HCT116 (cell line): Measurements from ENCODE around the gene LAMB4.

Source experiments
- CEBPB ChIP-seq: IDR thresholded peaks from 2 replicates; pipeline ENCODE4 v1.6.1; 2012; ENCODE audit warnings: low read depth
- EGR1 ChIP-seq: IDR thresholded peaks from 2 replicates; pipeline ENCODE4 v1.6.1; 2012; ENCODE audit warnings: low read depth
- ELF1 ChIP-seq: IDR thresholded peaks from 2 replicates; pipeline ENCODE4 v1.6.1; 2012; ENCODE audit warnings: low read depth, borderline replicate concordance
- EZH2 ChIP-seq: fragments of 200-600 bp; sonication (generic); IDR thresholded peaks from 2 replicates; pipeline ENCODE4 v1.6.1; 2017; ENCODE audit warnings: antibody characterized with exemption, mixed run types
- EZH2phosphoT487 ChIP-seq: fragments of 200-600 bp; IDR thresholded peaks from 2 replicates; pipeline ENCODE4 v1.6.1; 2018; ENCODE audit warnings: antibody characterized with exemption, borderline replicate concordance
- MAX ChIP-seq: IDR thresholded peaks from 2 replicates; pipeline ENCODE4 v1.6.1; 2012
- POLR2A ChIP-seq: IDR thresholded peaks from 2 replicates; pipeline ENCODE4 v1.7.0; 2011; ENCODE audit warnings: borderline replicate concordance; ENCODE audit not compliant: insufficient read depth, insufficient read length; ENCODE audit errors: extremely low read depth
- POLR2AphosphoS5 ChIP-seq: IDR thresholded peaks from 2 replicates; pipeline ENCODE4 v1.6.1; 2011; ENCODE audit warnings: mild to moderate bottlenecking, low read depth, low read length, moderate library complexity
- RAD21 ChIP-seq: IDR thresholded peaks from 2 replicates; pipeline ENCODE4 v1.6.1; 2012; ENCODE audit warnings: low read depth, mild to moderate bottlenecking
- REST ChIP-seq: IDR thresholded peaks from 2 replicates; pipeline ENCODE4 v1.6.1; 2012; ENCODE audit warnings: low read depth
- YY1 ChIP-seq: IDR thresholded peaks from 2 replicates; pipeline ENCODE4 v1.6.1; 2011; ENCODE audit warnings: low read length, low read depth, moderate library complexity, mild to moderate bottlenecking; ENCODE audit not compliant: insufficient replicate concordance; ENCODE audit errors: extremely low read depth
- TF ChIP-seq, protein P1 (sequence below), 3 experiments: fragments of 200-600 bp in 1 of 3; sonication (generic) in 1 of 3; IDR thresholded peaks in 2 of 3; conservative IDR thresholded peaks in 1 of 3; 2 replicates each; pipeline ENCODE4 v1.5.1; 2012 to 2017; ENCODE audit warnings: low read depth in 2 of 3, low read length in 2 of 3, antibody characterized with exemption in 1 of 3, borderline replicate concordance in 1 of 3, control low read depth in 1 of 3, mild to moderate bottlenecking in 1 of 3, mixed read lengths in 1 of 3, mixed run types in 1 of 3, moderate library complexity in 1 of 3; ENCODE audit not compliant: insufficient read depth in 1 of 3
- TF ChIP-seq, protein P2 (sequence below): IDR thresholded peaks from 2 replicates; pipeline ENCODE4 v1.6.1; 2011; ENCODE audit warnings: mild to moderate bottlenecking, low read length, moderate library complexity; ENCODE audit not compliant: insufficient replicate concordance; ENCODE audit errors: extremely low read depth

GRCh38 chr7:108003599-108003935, 126.6 kb downstream of the LAMB4 start:
- TF ChIP-seq, protein P1, sequence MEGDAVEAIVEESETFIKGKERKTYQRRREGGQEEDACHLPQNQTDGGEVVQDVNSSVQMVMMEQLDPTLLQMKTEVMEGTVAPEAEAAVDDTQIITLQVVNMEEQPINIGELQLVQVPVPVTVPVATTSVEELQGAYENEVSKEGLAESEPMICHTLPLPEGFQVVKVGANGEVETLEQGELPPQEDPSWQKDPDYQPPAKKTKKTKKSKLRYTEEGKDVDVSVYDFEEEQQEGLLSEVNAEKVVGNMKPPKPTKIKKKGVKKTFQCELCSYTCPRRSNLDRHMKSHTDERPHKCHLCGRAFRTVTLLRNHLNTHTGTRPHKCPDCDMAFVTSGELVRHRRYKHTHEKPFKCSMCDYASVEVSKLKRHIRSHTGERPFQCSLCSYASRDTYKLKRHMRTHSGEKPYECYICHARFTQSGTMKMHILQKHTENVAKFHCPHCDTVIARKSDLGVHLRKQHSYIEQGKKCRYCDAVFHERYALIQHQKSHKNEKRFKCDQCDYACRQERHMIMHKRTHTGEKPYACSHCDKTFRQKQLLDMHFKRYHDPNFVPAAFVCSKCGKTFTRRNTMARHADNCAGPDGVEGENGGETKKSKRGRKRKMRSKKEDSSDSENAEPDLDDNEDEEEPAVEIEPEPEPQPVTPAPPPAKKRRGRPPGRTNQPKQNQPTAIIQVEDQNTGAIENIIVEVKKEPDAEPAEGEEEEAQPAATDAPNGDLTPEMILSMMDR (IDR thresholded peaks at IDR 0.05 in 2 of 3, conservative IDR thresholded peaks at IDR 0.05 in 1 of 3; ENCODE audit: borderline replicate concordance in 1 of 3, insufficient read depth in 1 of 3, low read depth in 2 of 3, low read length in 2 of 3) = no peak
- TF ChIP-seq REST = no peak
- no peak for TF ChIP-seq POLR2A
- TF ChIP-seq POLR2AphosphoS5 = no peak
- no peak for TF ChIP-seq MAX
- TF ChIP-seq EZH2 = no peak
- TF ChIP-seq RAD21 = no peak
- TF ChIP-seq, protein P2, sequence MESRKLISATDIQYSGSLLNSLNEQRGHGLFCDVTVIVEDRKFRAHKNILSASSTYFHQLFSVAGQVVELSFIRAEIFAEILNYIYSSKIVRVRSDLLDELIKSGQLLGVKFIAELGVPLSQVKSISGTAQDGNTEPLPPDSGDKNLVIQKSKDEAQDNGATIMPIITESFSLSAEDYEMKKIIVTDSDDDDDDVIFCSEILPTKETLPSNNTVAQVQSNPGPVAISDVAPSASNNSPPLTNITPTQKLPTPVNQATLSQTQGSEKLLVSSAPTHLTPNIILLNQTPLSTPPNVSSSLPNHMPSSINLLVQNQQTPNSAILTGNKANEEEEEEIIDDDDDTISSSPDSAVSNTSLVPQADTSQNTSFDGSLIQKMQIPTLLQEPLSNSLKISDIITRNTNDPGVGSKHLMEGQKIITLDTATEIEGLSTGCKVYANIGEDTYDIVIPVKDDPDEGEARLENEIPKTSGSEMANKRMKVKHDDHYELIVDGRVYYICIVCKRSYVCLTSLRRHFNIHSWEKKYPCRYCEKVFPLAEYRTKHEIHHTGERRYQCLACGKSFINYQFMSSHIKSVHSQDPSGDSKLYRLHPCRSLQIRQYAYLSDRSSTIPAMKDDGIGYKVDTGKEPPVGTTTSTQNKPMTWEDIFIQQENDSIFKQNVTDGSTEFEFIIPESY = no peak
- no peak for TF ChIP-seq ELF1
- no peak for TF ChIP-seq EGR1
- TF ChIP-seq EZH2phosphoT487 = no peak
- no peak for TF ChIP-seq YY1
- no peak for TF ChIP-seq CEBPB
